Measurements from ENCODE around the gene CLEC3A.

GRCh38 chr16:78035012-78035411 lies 12.7 kb downstream of the CLEC3A start:
- no peak for TF ChIP-seq JUND (IDR thresholded peaks at IDR 0.05)
- TF ChIP-seq ZBTB33 (IDR thresholded peaks at IDR 0.05): no peak
- TF ChIP-seq CTCF (IDR thresholded peaks at IDR 0.05; ENCODE audit: low read depth, low read length, missing input control): no peak
- no peak for TF ChIP-seq YY1 (IDR thresholded peaks at IDR 0.05)
- TF ChIP-seq TAF1 (conservative IDR thresholded peaks at IDR 0.05): no peak
- no peak for TF ChIP-seq RXRA (IDR thresholded peaks at IDR 0.05)

Measured in liver (tissue), 3 donors.